GM21367 (cell line): ENCODE results near the gene CLDN1.

ENCODE experiments used
- ATAC-seq: cut with Tn5 transposase; IDR thresholded peaks from one replicate; pipeline ENCODE4 v1.9.1; 2021; ENCODE audit not compliant: unreplicated experiment

Gene CLDN1

DNA sequence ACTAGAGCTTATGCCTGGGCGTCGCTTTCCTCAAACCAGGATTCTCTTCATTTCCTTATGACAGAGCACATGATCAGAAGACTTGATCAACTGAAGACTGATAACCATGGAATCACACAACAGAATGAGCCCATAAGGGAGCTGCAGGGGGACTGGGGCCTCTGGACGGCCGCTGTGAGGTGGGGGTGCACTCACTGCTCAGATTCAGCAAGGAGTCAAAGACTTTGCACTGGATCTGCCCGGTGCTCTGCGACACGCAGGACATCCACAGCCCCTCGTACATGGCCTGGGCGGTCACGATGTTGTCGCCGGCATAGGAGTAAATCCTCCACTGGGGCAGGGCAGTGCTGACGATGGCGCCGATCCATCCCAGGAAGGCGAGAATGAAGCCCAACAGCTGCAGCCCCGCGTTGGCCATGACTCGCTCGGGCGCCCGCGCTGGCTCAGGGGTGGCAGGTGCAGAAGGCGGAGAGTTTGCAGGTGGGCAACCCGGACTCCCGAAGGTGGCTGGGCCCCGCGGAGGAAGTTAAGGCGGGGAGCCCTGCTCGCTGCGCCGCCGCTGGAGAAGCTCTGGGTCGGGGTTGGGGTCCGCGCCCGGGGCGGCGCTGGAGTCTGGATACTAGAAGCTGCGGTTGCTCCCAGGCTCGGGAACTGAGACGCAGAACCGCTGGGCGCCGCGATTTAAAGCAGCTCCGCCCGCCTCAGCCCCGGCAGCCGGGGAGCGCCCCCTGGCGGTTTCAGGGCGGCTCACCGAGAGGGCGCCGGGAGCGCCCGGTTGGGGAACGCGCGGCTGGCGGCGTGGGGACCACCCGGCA, at the start of gene CLDN1:
Gene CLDN1 (minus strand): TSS at position 658 of the 815 bp plus-strand sequence. CDS start 240 bp downstream, at position 418.
- ATAC-seq: peak; percentile 92

DNA sequence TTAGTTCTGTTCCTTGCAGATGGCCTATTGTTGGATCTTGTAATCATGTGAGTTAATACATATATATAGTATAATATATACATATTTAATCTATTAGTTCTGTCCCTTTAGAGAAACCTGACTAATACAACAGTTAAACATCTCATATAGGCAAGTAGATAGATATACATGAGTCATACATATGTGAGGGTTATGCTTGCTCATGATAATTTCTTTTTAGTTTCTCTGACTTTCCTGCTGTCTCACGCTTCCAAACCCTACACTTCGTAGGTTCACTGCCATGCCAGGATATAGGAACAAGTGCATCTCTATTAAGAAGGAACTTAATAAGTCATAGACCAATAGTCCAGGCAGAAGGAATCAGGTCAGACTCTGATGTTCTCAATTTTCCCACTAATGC, 48.9 kb upstream of the CLDN1 start:
- no peak for ATAC-seq

DNA sequence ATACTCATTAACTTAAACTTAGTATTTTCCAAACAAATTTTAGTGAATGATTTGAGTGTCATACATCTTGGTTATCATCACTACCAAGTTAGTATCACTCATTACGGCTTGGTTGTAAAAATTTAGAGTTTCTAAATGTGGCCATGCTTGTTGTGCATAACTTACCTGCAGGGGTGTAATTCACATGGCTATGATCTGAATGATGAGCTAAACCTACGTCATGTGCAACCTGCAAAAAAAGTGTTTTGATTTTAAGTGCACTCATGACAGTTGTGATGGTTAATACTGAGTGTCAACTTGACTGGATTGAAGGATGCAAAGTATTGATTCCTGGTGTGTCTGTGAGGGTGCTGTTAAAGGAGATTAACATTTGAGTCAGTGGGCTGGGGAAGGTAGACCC, 48.1 kb upstream of the CLDN1 start:
- no peak for ATAC-seq

- no peak for ATAC-seq
Measured at GRCh38 chr3:190369668-190370295, 47.5 kb upstream of the CLDN1 start.

- ATAC-seq: no peak
Measured at GRCh38 chr3:190368881-190369280, 46.6 kb upstream of the CLDN1 start.

- ATAC-seq: no peak
Measured at GRCh38 chr3:190366133-190366532, 43.9 kb upstream of the CLDN1 start.

DNA sequence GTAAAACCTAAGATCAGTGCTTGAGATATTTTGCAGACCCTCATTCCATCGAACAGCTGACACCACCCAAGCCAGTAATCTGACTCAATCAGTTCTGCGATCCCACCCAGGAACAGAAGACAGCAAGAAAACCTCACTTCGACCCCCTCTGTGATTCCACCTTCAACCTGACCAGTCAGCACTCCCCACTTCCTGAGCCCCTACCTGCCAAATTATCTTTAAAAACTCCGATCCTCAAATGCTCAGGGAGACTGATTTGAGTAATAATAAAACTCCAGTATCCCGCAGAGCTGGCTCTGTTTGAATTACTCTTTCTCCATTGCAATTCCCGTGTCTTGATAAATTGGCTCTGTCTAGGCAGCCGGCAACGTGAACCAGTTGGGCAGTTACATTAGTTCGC, 40.0 kb upstream of the CLDN1 start:
- no peak for ATAC-seq

- ATAC-seq: no peak
Measured at GRCh38 chr3:190361791-190362190, 39.5 kb upstream of the CLDN1 start.

- no peak for ATAC-seq
Measured at GRCh38 chr3:190360228-190360627, 38.0 kb upstream of the CLDN1 start.

- no peak for ATAC-seq
Measured at GRCh38 chr3:190359813-190360212, 37.6 kb upstream of the CLDN1 start.

- no peak for ATAC-seq
Measured at GRCh38 chr3:190357468-190357867, 35.2 kb upstream of the CLDN1 start.

DNA sequence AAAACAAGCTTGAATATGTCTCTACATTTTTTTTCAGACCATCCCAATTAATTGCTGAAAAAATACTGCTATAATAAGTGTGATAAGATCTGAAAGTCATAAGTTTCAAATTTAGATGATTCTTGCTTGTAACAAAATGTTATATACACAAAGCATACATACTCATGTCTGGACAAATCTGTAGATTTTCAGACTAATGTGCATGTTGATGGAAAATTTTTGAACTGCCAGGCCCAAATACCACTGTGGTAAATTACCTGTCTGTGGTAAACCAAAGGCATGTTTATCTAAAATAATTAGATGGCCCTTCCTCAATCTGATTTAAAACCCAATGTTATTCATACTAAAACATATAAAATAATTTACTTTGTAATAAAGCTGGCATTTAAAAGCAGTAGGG, 34.0 kb upstream of the CLDN1 start:
- no peak for ATAC-seq

GRCh38 chr3:190352861-190353457, 30.7 kb upstream of the CLDN1 start:
- no peak for ATAC-seq

DNA sequence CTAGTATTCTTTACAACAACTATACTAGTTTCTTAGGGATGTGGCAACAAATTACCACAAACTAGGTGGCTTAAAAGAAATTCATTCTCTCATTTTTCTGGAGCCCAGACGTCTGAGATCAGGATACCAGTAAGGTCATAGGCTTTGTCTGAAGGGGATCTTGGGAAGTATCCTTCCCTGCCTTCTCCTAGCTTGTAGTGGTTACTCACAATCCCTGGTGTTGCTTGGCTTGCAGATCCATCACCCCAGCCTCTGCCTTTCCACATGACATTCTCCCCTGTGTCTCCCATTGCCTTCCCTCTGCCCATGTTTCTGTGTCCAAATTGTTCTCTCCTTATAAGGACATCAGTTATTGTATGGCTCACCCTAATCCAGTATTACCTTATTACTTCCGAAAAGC, 24.3 kb upstream of the CLDN1 start:
- ATAC-seq: no peak

- ATAC-seq: no peak
Measured at GRCh38 chr3:190345878-190346277, 23.6 kb upstream of the CLDN1 start.

GRCh38 chr3:190345027-190345821, 23.0 kb upstream of the CLDN1 start:
- no peak for ATAC-seq

- no peak for ATAC-seq
Measured at GRCh38 chr3:190340071-190340470, 17.8 kb upstream of the CLDN1 start.

- ATAC-seq: peak; percentile 90
Measured at GRCh38 chr3:190339130-190339529, 16.9 kb upstream of the CLDN1 start.

- no peak for ATAC-seq
Measured at GRCh38 chr3:190338717-190339116, 16.5 kb upstream of the CLDN1 start.

GRCh38 chr3:190337301-190337700, 15.1 kb upstream of the CLDN1 start:
- ATAC-seq: no peak

GRCh38 chr3:190336516-190337189, 14.4 kb upstream of the CLDN1 start:
- no peak for ATAC-seq
